Measurements from ENCODE around the gene CTDSPL. TPM values are rescaled to one million over a fixed set of nuclear protein-coding genes. Genes with fewer than 3 reads are reported as not detected.

Gene CTDSPL
- total RNA-seq, 1 donor from 2014 or later, result 43.0 TPM

Small RNA genes lying within 50 kb of the gene (microRNA-seq; reads per million reads assigned to microRNA genes)
- gene MIR26A1, result 3.8 reads per million, percentile 19 among the genes with 10 or more reads in this experiment

Small RNA genes lying within 50 kb of the gene (small RNA-seq; reads per million reads assigned to genes)
- 0.07 reads per million for gene MIR26A1
- not detected for gene RF00019

Other genes starting within 250 kb of the CTDSPL start
- 4.9 and 5.6 TPM in 2 replicates for gene VILL, start 128.9 kb downstream of the CTDSPL start, total RNA-seq (ENCODE audit: low replicate concordance)
- 38.6 and 42.4 TPM in 2 replicates for gene PLCD1, start 167.8 kb downstream of the CTDSPL start, total RNA-seq (ENCODE audit: low replicate concordance)
- 0.60 and 1.4 TPM in 2 replicates for gene DLEC1, start 177.3 kb downstream of the CTDSPL start, total RNA-seq (ENCODE audit: low replicate concordance)

All from neural progenitor cell (in vitro differentiated cells).